Testis (tissue), 3 donors: ENCODE measurements around the gene GTF3A. TPM values are rescaled to one million over a fixed set of nuclear protein-coding genes. Genes with fewer than 3 reads are reported as not detected.

Source experiments
- DNase-seq: peaks from one replicate; pipeline ENCODE4 v3.0.0-alpha.2; 2019
- H3K27ac ChIP-seq, 2 donors: fragments of 200-600 bp; sonication (generic); one replicate each; pipeline ENCODE4 v1.5.1; 2019
- H3K27me3 ChIP-seq: fragments of 200-600 bp; sonication (generic); one replicate; pipeline ENCODE4 v1.5.1; 2019
- H3K36me3 ChIP-seq: fragments of 200-600 bp; sonication (generic); one replicate; pipeline ENCODE4 v1.5.1; 2017; ENCODE audit warnings: low read depth; ENCODE audit errors: missing control alignments
- H3K4me1 ChIP-seq: fragments of 200-600 bp; sonication (generic); one replicate; pipeline ENCODE4 v1.5.1; 2019
- H3K4me3 ChIP-seq, 2 donors: fragments of 200-600 bp; sonication (generic); one replicate each; pipeline ENCODE4 v1.5.1; 2017 to 2019
- H3K9me3 ChIP-seq: fragments of 200-600 bp; sonication (generic); one replicate; pipeline ENCODE4 v1.5.1; 2017
- CTCF ChIP-seq, 3 experiments: fragments of 450-650 bp in 2 of 3; fragments of 200-600 bp in 1 of 3; sonication (generic) in 1 of 3; IDR thresholded peaks; one replicate each; pipeline ENCODE4 v1.5.1; 2016 to 2019; ENCODE audit warnings: antibody characterized with exemption in 3 of 3, mild to moderate bottlenecking in 2 of 3, moderate library complexity in 1 of 3
- POLR2A ChIP-seq: fragments of 450-650 bp; IDR thresholded peaks from one replicate; pipeline ENCODE4 v1.6.1; 2017; ENCODE audit warnings: antibody characterized with exemption, mild to moderate bottlenecking, moderate library complexity
- WGBS, 2 donors: methylation state at CpG; one replicate each; pipeline ENCODE4 v1.1.5; 2018; 5-methylcytosine and 5-hydroxymethylcytosine counted together
- intact Hi-C: fragments of 100-400 bp; cut with DNase I; formaldehyde crosslinking; loops from one replicate; pipeline ENCODE4 v1.15.1; 2023; ENCODE audit warnings: low total_unique reads
- polyA plus RNA-seq: library from polyadenylated mRNA; stranded (reverse); fragments of 350-450 nt; fragmentation: Illumina TruSeq; extraction: RNeasy Lipid Tissue Mini Kit (QIAGEN cat#74804); gene quantifications from one replicate; pipeline ENCODE4 v1.2.3, GENCODE V29; 2014; ENCODE audit warnings: low read depth, low replicate concordance; ENCODE audit not compliant: insufficient read depth
- total RNA-seq, 2 donors: library from RNA; depleted of rRNA; stranded (reverse); fragments of >200 nt; gene quantifications; one replicate each; pipeline ENCODE4 v1.2.3, GENCODE V29; 2016

GTF3A gene
- total and polyA plus RNA-seq, 3 donors from 2014 or later: 73.2 to 82.6 (median 75.7) TPM

GRCh38 chr13:27455331-27455855 is 31.0 kb downstream of the GTF3A start:
- Histone ChIP-seq H3K27ac (peak overlapping the region in 1 of 2 donors; percentile 64), H3K36me3 (no peaks in the 10 kb centered on the region), H3K4me1 (peaks cover 6% of the 10 kb centered on the region), H3K27me3 (no peaks in the 10 kb centered on the region), H3K4me3 (no peak overlapping the region), H3K9me3 (no peaks in the 10 kb centered on the region)
- TF ChIP-seq POLR2A (no peak), CTCF (IDR thresholded peaks at IDR 0.05) (no peak)
- WGBS, 2 donors: 40 to 42% methylated on average over 5 of the region's 5 CpGs
- no peak for DNase-seq
- intact Hi-C loops: no loop called here

- TF ChIP-seq CTCF (IDR thresholded peaks at IDR 0.05) (no peak), POLR2A (no peak)
- WGBS, 2 donors: 87 to 91% methylated on average over 12 of the region's 12 CpGs
These were observed 37.6 kb downstream of the GTF3A start for GRCh38 chr13:27461940-27462584.

GRCh38 chr13:27463500-27463899 is 39.1 kb downstream of the GTF3A start:
- intact Hi-C loops: no loop called here
- no peak for DNase-seq

More at GRCh38 chr13:27461940-27462584, 37.6 kb downstream of the GTF3A start:
- Histone ChIP-seq H3K9me3 (no peaks in the 10 kb centered on the region), H3K27me3 (no peaks in the 10 kb centered on the region), H3K4me1 (no peaks in the 10 kb centered on the region), H3K4me3 (no peak overlapping the region), H3K27ac (no peak overlapping the region), H3K36me3 (no peaks in the 10 kb centered on the region)
- no peak for DNase-seq
- intact Hi-C loops: no loop called here

DNA sequence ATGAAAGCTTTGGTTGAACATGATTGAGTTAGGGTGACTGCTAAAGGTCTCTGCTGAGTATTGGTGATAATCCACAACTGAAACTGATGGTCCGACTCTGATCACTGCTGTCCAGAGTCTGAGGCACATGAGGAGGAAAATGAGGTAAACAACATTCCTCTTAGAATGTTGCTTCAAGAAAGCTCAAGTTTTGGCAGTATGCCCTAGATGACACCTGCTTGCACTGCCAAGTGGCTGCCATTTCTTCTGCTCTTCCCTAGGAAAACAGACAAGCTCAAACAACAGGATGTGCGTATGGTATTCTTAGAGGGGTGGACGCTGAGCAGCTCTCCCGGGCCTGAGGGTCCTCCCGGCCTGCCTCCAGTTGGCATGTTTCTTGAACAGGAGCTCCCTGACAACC is 41.2 kb downstream of the GTF3A start:
- Histone ChIP-seq H3K9me3 (no peaks in the 10 kb centered on the region), H3K4me3 (no peak overlapping the region), H3K27ac (no peak overlapping the region), H3K27me3 (no peaks in the 10 kb centered on the region), H3K36me3 (no peaks in the 10 kb centered on the region), H3K4me1 (no peaks in the 10 kb centered on the region)
- DNase-seq: no peak
- WGBS, 2 donors: 83 to 85% methylated on average over 4 to 5 of the region's 5 CpGs
- intact Hi-C loops: no loop called here
- TF ChIP-seq POLR2A (no peak), CTCF (IDR thresholded peaks at IDR 0.05) (no peak)

More at GRCh38 chr13:27463500-27463899, 39.1 kb downstream of the GTF3A start:
- Histone ChIP-seq H3K9me3 (no peaks in the 10 kb centered on the region), H3K4me3 (no peak overlapping the region), H3K27me3 (no peaks in the 10 kb centered on the region), H3K27ac (no peak overlapping the region), H3K4me1 (no peaks in the 10 kb centered on the region), H3K36me3 (no peaks in the 10 kb centered on the region)
- WGBS, 2 donors: 66 to 67% methylated on average over 5 to 6 of the region's 6 CpGs
- TF ChIP-seq CTCF (IDR thresholded peaks at IDR 0.05) (no peak), POLR2A (no peak)

DNA sequence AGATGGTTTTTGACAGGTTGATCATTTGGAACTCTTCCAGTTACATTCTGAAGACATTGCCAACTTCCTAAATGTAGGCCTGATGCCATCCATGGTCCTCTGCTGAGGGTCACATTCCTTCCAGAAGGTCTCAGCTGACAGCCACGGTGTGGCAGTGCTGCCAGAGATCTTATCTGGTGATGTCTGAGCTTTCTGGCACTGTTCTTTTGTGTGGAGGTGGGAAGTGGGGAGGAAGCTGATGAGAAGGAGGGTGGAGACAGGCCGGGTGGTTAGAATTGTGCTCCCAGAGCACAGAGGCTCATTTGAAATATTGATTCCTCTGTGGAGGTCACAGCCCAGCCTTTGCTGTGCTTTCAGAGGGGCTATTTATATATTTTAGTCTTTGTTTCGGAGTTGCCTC is 42.1 kb downstream of the GTF3A start:
- no peaks in the 10 kb centered on the region for H3K36me3 ChIP-seq
- H3K27ac ChIP-seq: no peak overlapping the region
- intact Hi-C loops: no loop called here
- WGBS, 2 donors: 38 to 52% methylated on average over 3 of the region's 3 CpGs
- H3K27me3 ChIP-seq: no peaks in the 10 kb centered on the region
- no peaks in the 10 kb centered on the region for H3K9me3 ChIP-seq
- H3K4me3 ChIP-seq: no peak overlapping the region
- no peaks in the 10 kb centered on the region for H3K4me1 ChIP-seq
- DNase-seq: no peak
- no peak for TF ChIP-seq POLR2A
- no peak for TF ChIP-seq CTCF (IDR thresholded peaks at IDR 0.05)
